HG02571 (cell line): ENCODE results near the gene UGT1A5.
"Not testable (repeated sequence)": the region's sequence is repeated elsewhere in the genome, so short reads cannot be mapped to it uniquely, and the experiment has no call there.

Experiments used
- ATAC-seq: cut with Tn5 transposase; IDR thresholded peaks from one replicate; pipeline ENCODE4 v1.9.1; 2021; ENCODE audit warnings: mild to moderate bottlenecking, moderate library complexity; ENCODE audit not compliant: unreplicated experiment

The UGT1A5 gene

GRCh38 chr2:233745073-233745755 lies 32.5 kb downstream of the UGT1A5 start:
- no peak for ATAC-seq

- not testable (repeated sequence) for ATAC-seq
Observed at GRCh38 chr2:233745838-233746237, 33.1 kb downstream of the UGT1A5 start.

GRCh38 chr2:233746475-233747282 lies 34.0 kb downstream of the UGT1A5 start:
- ATAC-seq: no peak

GRCh38 chr2:233747283-233747544 lies 34.5 kb downstream of the UGT1A5 start:
- ATAC-seq: no peak

- not testable (repeated sequence) for ATAC-seq
Observed at GRCh38 chr2:233750689-233751088, 38.0 kb downstream of the UGT1A5 start.

GRCh38 chr2:233751212-233752009 lies 38.7 kb downstream of the UGT1A5 start:
- ATAC-seq: not testable (repeated sequence)

GRCh38 chr2:233754872-233755611 lies 42.3 kb downstream of the UGT1A5 start:
- no peak for ATAC-seq

- no peak for ATAC-seq
Observed at GRCh38 chr2:233756429-233757081, 43.8 kb downstream of the UGT1A5 start.

GRCh38 chr2:233758141-233758540 lies 45.4 kb downstream of the UGT1A5 start:
- no peak for ATAC-seq

- no peak for ATAC-seq
Observed at GRCh38 chr2:233758849-233759248, 46.1 kb downstream of the UGT1A5 start.

GRCh38 chr2:233760043-233760442 lies 47.3 kb downstream of the UGT1A5 start, which contains the start of gene UGT1A1:
UGT1A1 (plus strand) TSS chr2:233760270; CDS start chr2:233760288, 18 bp downstream.
- ATAC-seq: no peak

GRCh38 chr2:233761040-233761769 lies 48.5 kb downstream of the UGT1A5 start:
- ATAC-seq: no peak

- no peak for ATAC-seq
Observed at GRCh38 chr2:233764264-233764663, 51.6 kb downstream of the UGT1A5 start.

GRCh38 chr2:233764761-233765160 lies 52.1 kb downstream of the UGT1A5 start:
- ATAC-seq: no peak

GRCh38 chr2:233766416-233766815 lies 53.7 kb downstream of the UGT1A5 start:
- ATAC-seq: no peak

GRCh38 chr2:233768076-233768475 lies 55.4 kb downstream of the UGT1A5 start:
- no peak for ATAC-seq

- no peak for ATAC-seq
Observed at GRCh38 chr2:233769260-233769659, 56.6 kb downstream of the UGT1A5 start.

- no peak for ATAC-seq
Observed at GRCh38 chr2:233772153-233772552, 59.4 kb downstream of the UGT1A5 start.

GRCh38 chr2:233772583-233772982 lies 59.9 kb downstream of the UGT1A5 start:
- ATAC-seq: no peak

- ATAC-seq: no peak
Observed at GRCh38 chr2:233773854-233774253, 61.1 kb downstream of the UGT1A5 start.
